H1 (cell line): Measurements from ENCODE around the gene FXN. TPM values are rescaled to one million over a fixed set of nuclear protein-coding genes. Genes with fewer than 3 reads are reported as not detected.

Source experiments
- polyA plus RNA-seq, 7 experiments: library from polyadenylated mRNA; depleted of rRNA in 3 of 7; stranded (reverse) in 5 of 7; unstranded in 2 of 7; fragments of >200 nt in 5 of 7; fragments of 200-250 nt in 2 of 7; gene quantifications; 1 replicate in 5 of 7; 2 replicates in 1 of 7; 4 replicates in 1 of 7; pipeline versions ENCODE4 v1.2.1 to v1.2.3, GENCODE V29; 2011 to 2013; ENCODE audit warnings: missing spikeins in 2 of 7, mixed read lengths in 2 of 7
- total RNA-seq: library from RNA; stranded (reverse); fragmentation: NEBNext Ultra II Directional; extraction: Animal tissue kit (Norgen Biotek cat#: 25700); gene quantifications from 2 replicates; pipeline ENCODE4 v1.2.1, GENCODE V29; 2021
- TF ChIP-seq, protein P1 (sequence below): fragments of 300-600 bp; sonication (generic); IDR thresholded peaks from 2 replicates; pipeline ENCODE4 v1.7.1; 2012; ENCODE audit warnings: low read length, moderate library complexity, mild to moderate bottlenecking, inconsistent platforms; ENCODE audit not compliant: insufficient replicate concordance

The FXN gene
- total and polyA plus RNA-seq, 2 of the 8 experiments (the other 6 are each of a cell fraction or from before 2014, with no cell fraction given): 34.2 to 37.5 TPM

- TF ChIP-seq, protein P1, sequence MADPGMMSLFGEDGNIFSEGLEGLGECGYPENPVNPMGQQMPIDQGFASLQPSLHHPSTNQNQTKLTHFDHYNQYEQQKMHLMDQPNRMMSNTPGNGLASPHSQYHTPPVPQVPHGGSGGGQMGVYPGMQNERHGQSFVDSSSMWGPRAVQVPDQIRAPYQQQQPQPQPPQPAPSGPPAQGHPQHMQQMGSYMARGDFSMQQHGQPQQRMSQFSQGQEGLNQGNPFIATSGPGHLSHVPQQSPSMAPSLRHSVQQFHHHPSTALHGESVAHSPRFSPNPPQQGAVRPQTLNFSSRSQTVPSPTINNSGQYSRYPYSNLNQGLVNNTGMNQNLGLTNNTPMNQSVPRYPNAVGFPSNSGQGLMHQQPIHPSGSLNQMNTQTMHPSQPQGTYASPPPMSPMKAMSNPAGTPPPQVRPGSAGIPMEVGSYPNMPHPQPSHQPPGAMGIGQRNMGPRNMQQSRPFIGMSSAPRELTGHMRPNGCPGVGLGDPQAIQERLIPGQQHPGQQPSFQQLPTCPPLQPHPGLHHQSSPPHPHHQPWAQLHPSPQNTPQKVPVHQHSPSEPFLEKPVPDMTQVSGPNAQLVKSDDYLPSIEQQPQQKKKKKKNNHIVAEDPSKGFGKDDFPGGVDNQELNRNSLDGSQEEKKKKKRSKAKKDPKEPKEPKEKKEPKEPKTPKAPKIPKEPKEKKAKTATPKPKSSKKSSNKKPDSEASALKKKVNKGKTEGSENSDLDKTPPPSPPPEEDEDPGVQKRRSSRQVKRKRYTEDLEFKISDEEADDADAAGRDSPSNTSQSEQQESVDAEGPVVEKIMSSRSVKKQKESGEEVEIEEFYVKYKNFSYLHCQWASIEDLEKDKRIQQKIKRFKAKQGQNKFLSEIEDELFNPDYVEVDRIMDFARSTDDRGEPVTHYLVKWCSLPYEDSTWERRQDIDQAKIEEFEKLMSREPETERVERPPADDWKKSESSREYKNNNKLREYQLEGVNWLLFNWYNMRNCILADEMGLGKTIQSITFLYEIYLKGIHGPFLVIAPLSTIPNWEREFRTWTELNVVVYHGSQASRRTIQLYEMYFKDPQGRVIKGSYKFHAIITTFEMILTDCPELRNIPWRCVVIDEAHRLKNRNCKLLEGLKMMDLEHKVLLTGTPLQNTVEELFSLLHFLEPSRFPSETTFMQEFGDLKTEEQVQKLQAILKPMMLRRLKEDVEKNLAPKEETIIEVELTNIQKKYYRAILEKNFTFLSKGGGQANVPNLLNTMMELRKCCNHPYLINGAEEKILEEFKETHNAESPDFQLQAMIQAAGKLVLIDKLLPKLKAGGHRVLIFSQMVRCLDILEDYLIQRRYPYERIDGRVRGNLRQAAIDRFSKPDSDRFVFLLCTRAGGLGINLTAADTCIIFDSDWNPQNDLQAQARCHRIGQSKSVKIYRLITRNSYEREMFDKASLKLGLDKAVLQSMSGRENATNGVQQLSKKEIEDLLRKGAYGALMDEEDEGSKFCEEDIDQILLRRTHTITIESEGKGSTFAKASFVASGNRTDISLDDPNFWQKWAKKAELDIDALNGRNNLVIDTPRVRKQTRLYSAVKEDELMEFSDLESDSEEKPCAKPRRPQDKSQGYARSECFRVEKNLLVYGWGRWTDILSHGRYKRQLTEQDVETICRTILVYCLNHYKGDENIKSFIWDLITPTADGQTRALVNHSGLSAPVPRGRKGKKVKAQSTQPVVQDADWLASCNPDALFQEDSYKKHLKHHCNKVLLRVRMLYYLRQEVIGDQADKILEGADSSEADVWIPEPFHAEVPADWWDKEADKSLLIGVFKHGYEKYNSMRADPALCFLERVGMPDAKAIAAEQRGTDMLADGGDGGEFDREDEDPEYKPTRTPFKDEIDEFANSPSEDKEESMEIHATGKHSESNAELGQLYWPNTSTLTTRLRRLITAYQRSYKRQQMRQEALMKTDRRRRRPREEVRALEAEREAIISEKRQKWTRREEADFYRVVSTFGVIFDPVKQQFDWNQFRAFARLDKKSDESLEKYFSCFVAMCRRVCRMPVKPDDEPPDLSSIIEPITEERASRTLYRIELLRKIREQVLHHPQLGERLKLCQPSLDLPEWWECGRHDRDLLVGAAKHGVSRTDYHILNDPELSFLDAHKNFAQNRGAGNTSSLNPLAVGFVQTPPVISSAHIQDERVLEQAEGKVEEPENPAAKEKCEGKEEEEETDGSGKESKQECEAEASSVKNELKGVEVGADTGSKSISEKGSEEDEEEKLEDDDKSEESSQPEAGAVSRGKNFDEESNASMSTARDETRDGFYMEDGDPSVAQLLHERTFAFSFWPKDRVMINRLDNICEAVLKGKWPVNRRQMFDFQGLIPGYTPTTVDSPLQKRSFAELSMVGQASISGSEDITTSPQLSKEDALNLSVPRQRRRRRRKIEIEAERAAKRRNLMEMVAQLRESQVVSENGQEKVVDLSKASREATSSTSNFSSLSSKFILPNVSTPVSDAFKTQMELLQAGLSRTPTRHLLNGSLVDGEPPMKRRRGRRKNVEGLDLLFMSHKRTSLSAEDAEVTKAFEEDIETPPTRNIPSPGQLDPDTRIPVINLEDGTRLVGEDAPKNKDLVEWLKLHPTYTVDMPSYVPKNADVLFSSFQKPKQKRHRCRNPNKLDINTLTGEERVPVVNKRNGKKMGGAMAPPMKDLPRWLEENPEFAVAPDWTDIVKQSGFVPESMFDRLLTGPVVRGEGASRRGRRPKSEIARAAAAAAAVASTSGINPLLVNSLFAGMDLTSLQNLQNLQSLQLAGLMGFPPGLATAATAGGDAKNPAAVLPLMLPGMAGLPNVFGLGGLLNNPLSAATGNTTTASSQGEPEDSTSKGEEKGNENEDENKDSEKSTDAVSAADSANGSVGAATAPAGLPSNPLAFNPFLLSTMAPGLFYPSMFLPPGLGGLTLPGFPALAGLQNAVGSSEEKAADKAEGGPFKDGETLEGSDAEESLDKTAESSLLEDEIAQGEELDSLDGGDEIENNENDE: no peak
Observed at GRCh38 chr9:69001921-69002320, 33.6 kb upstream of the FXN start (continued).
